Prostate gland (tissue), 2 donors: ENCODE results near the gene MRTFB. TPM values are rescaled to one million over a fixed set of nuclear protein-coding genes. Genes with fewer than 3 reads are reported as not detected.
A peak's percentile ranks its signal among the peaks of the same experiment; 100 is the strongest.

Source experiments
- DNase-seq: peaks from one replicate; pipeline ENCODE4 v3.0.0-alpha.2; 2019; ENCODE audit warnings: low spot score
- H3K27ac ChIP-seq, 2 donors: fragments of 200-600 bp; sonication (generic); 2 replicates each; pipeline ENCODE4 v1.5.1; 2017 to 2019
- H3K27me3 ChIP-seq: fragments of 200-600 bp; sonication (generic); replicated peaks from 2 replicates; pipeline ENCODE4 v1.5.1; 2019; ENCODE audit not compliant: insufficient read depth
- H3K36me3 ChIP-seq, 2 donors: fragments of 200-600 bp; sonication (generic); 1 replicate in 1 of 2; 2 replicates in 1 of 2; pipeline versions ENCODE4 v1.5.1 to v1.8.1; 2017 to 2019
- H3K4me1 ChIP-seq: fragments of 200-600 bp; sonication (generic); replicated peaks from 2 replicates; pipeline ENCODE4 v1.5.1; 2019
- H3K4me3 ChIP-seq, 2 donors: fragments of 200-600 bp; sonication (generic); 2 replicates each; pipeline ENCODE4 v1.5.1; 2017 to 2019
- H3K9me3 ChIP-seq: fragments of 200-600 bp; sonication (generic); 2 replicates; pipeline ENCODE4 v1.5.1; 2017
- POLR2A ChIP-seq: fragments of 450-650 bp; IDR thresholded peaks from one replicate; pipeline ENCODE4 v1.6.1; 2016; ENCODE audit warnings: antibody characterized with exemption, mild to moderate bottlenecking
- POLR2AphosphoS5 ChIP-seq: sonication (generic); formaldehyde crosslinking; IDR thresholded peaks from one replicate; pipeline ENCODE4 v1.6.1; 2017; ENCODE audit warnings: antibody characterized with exemption
- WGBS: methylation state at CpG from one replicate; pipeline ENCODE4 v1.1.5; 2018; 5-methylcytosine and 5-hydroxymethylcytosine counted together
- intact Hi-C: fragments of 100-400 bp; cut with DNase I; formaldehyde crosslinking; loops from one replicate; pipeline ENCODE4 v1.14.2; 2022
- microRNA counts, 2 donors: library from miRNA; unstranded; fragments of <30 nt; microRNA quantifications; one replicate each; lab custom pipeline; 2016 to 2017
- microRNA-seq: library from miRNA; unstranded; fragments of <30 nt; microRNA quantifications from one replicate; pipeline ENCODE4, GENCODE V29; 2016
- small RNA-seq, 2 donors: library from RNA; depleted of rRNA; stranded (forward); fragments of <200 nt; gene quantifications; one replicate each; pipeline ENCODE3, GENCODE V24; 2016
- total RNA-seq, 2 donors: library from RNA; depleted of rRNA; stranded (reverse); fragments of >200 nt; gene quantifications; one replicate each; pipeline ENCODE4 v1.1.0, GENCODE V29; 2016
- TF ChIP-seq, protein P1 (sequence below), 4 experiments: fragments of 200-600 bp in 2 of 4; fragments of 450-650 bp in 2 of 4; sonication (generic) in 2 of 4; IDR thresholded peaks; 1 replicate in 3 of 4; 2 replicates in 1 of 4; pipeline ENCODE4 v1.5.1; 2016 to 2019; ENCODE audit warnings: antibody characterized with exemption in 4 of 4, mild to moderate bottlenecking in 2 of 4, moderate library complexity in 2 of 4

MRTFB gene
- total RNA-seq, 2 donors from 2014 or later, result 46.5 to 102 TPM

DNA sequence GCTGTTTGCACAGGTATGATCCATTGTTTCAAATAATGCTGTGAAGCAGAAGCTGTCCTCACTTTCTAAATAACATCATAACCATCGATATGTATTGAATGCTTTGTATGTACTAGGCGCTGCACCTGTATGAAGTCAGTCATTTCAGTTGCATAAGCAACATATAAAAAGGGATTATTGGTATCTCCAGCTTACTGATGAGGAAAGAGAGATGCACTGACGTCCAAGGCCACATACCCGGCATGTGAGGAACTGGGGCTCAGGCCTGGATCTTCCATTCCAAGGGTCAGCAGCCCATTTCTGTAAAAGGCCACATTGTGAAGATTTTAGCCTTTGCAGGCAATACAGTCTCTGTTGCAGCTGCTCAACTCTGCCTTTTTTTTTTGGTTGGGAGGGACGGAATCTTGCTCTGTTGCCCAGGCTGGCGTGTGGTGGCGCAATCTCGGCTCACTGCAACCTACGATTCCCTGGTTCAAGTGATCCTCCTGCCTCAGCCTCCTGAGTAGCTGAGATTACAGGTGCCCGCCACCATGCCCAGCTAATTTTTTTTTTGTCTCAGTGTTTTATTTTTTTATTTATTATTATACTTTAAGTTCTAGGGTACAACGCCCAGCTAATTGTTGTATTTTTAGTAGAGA, 244.7 kb downstream of the MRTFB start:
- Histone ChIP-seq H3K4me3 (no peak overlapping the region), H3K27me3 (no peaks in the 10 kb centered on the region), H3K9me3 (no peaks in the 10 kb centered on the region), H3K27ac (no peak overlapping the region), H3K36me3 (no peaks in the 10 kb centered on the region), H3K4me1 (no peaks in the 10 kb centered on the region)
- WGBS, result 70% methylated on average over 11 of the region's 11 CpGs
- intact Hi-C loops, result no loop called here
- TF ChIP-seq, protein P1, sequence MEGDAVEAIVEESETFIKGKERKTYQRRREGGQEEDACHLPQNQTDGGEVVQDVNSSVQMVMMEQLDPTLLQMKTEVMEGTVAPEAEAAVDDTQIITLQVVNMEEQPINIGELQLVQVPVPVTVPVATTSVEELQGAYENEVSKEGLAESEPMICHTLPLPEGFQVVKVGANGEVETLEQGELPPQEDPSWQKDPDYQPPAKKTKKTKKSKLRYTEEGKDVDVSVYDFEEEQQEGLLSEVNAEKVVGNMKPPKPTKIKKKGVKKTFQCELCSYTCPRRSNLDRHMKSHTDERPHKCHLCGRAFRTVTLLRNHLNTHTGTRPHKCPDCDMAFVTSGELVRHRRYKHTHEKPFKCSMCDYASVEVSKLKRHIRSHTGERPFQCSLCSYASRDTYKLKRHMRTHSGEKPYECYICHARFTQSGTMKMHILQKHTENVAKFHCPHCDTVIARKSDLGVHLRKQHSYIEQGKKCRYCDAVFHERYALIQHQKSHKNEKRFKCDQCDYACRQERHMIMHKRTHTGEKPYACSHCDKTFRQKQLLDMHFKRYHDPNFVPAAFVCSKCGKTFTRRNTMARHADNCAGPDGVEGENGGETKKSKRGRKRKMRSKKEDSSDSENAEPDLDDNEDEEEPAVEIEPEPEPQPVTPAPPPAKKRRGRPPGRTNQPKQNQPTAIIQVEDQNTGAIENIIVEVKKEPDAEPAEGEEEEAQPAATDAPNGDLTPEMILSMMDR (IDR thresholded peaks at IDR 0.05), result no peak
- TF ChIP-seq POLR2A (no peak), POLR2AphosphoS5 (no peak)
- no peak for DNase-seq

MicroRNAs encoded within 50 kb of the gene (microRNA counts, 767-probe panel; counts per million panel counts)
- microRNA hsa-miR-193b-3p (lab: Ali Mortazavi, UCI), result 431 to 927 counts per million in 2 donors
- microRNA hsa-miR-365a-3p (lab: Ali Mortazavi, UCI), result 431 to 2,369 counts per million in 2 donors

Small RNAs within 50 kb of the gene (microRNA-seq; reads per million reads assigned to microRNA genes)
- gene MIR193B (580 reads per million, percentile 85 among the genes with 10 or more reads in this experiment), gene MIR365A (7.0 reads per million, percentile 47 among the genes with 10 or more reads in this experiment)

Small RNAs within 50 kb of the gene (small RNA-seq; reads per million reads assigned to genes)
- gene MIR193B (49.0 to 66.3 reads per million in 2 donors), gene MIR365A (0 to 0.19 reads per million in 2 donors), gene RF00019 (0 reads per million in 2 donors)

Other genes starting within 250 kb of the MRTFB start
- gene ERCC4, start 151.2 kb upstream of the MRTFB start, total RNA-seq, result 10 to 100 TPM in 1 of 2 donors, 1 to 10 TPM in 1; 7.6 to 13.3 TPM